CD4-positive, alpha-beta T cell treated with Interferon gamma for 1 hour (primary cell): Measurements from ENCODE around the gene CDK1.
"Not testable (repeated sequence)": the region's sequence is repeated elsewhere in the genome, so short reads cannot be mapped to it uniquely, and the experiment has no call there.

ENCODE experiments used
- DNase-seq: peaks from one replicate; pipeline ENCODE4 v3.0.0-alpha.2; 2020

CDK1 gene

GRCh38 chr10:60817398-60817805, 39.1 kb downstream of the CDK1 start:
- DNase-seq, result no peak

DNA sequence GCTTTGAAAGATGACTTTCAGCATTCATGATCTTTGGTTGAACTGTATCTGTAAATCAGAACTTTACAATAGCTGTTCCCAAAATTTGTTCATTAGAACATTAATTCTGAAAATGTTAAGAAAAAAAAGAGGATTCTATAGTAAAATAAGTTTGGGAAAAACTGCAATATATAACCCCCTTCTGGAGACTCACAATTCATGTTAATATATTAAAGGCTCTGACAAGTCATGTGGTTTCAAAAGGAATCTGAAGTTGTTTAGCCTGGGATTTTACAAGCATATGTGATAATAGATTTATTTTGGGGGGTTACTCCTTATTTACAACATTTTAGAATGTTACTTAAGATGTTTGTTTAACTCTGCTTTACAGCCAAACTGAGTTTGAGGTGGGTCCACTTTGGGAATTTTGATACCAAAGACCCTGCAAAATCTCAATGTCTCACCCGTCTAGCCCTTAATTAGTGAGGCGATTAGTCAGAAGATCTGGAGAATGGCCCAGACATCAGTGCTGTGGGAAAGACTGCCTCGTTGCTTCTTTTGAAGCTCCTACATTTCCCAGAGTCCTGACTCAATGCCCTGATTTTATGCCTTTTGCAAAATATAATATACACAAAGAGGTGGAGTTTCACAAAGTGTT, 40.0 kb downstream of the CDK1 start:
- DNase-seq, result no peak

DNA sequence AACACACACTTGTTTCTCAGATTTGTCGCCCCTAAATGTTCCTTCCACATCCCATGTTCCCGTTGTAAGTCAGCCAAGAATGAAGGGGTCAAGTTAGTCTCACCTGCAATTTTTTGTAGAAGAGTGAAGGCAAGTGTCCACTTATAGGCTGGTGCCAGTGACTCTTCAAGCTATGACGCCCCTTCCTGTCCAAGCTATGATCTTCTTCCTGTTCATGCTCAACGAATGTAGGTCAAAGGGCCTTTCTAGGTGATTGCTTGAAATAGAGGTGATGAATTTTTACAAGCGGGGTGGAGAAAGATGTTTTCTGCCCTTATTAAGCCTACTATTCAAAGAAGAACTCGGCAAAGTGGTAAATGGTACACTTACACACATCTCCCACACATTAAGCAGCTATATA, 41.0 kb downstream of the CDK1 start:
- no peak for DNase-seq

- no peak for DNase-seq
These were observed 41.9 kb downstream of the CDK1 start for GRCh38 chr10:60820093-60820754.

DNA sequence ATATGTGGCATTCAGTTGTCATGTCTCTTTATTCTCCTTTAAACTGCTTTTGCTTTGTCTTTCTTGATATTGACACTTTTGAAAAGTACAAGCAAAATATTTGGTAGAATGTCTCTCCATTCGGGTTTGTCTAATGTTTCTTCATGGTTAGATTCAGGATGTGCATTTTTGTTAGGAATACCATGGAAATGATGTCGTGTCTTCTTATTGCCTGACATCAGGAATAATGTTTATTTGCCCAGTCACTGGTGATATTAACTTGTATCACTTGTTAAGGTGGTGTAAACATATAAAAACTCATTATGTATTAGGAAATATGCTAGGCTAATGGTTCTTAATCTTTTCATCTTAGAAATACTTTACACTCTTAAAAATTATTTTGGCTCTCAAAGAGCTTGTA, 43.4 kb downstream of the CDK1 start:
- DNase-seq, result no peak

- DNase-seq, result no peak
These were observed 44.5 kb downstream of the CDK1 start for GRCh38 chr10:60822809-60823208.

- DNase-seq, result no peak
These were observed 45.0 kb downstream of the CDK1 start for GRCh38 chr10:60823324-60823723.

- no peak for DNase-seq
These were observed 47.2 kb downstream of the CDK1 start for GRCh38 chr10:60825520-60825919.

GRCh38 chr10:60827791-60828488, 49.7 kb downstream of the CDK1 start:
- DNase-seq, result no peak

- DNase-seq, result no peak
These were observed 50.2 kb downstream of the CDK1 start for GRCh38 chr10:60828489-60828852.

DNA sequence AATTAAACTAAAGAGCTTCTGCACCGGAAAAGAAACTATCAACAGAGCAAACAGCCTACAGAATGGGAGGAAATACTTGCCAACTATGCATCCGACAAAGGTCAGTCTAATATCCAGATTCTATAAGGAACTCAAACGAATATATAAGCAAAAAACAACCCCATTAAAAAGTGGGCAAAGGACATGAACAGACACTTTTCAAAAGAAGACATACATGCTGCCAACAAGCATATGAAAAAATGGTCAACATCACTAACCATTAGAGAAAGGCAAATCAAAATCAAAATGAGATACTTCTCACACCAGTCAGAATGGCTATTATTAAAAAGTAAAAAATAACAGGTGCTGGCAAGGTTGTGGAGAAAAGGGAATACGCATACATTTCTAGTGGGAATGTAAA, 53.9 kb downstream of the CDK1 start:
- not testable (repeated sequence) for DNase-seq

DNA sequence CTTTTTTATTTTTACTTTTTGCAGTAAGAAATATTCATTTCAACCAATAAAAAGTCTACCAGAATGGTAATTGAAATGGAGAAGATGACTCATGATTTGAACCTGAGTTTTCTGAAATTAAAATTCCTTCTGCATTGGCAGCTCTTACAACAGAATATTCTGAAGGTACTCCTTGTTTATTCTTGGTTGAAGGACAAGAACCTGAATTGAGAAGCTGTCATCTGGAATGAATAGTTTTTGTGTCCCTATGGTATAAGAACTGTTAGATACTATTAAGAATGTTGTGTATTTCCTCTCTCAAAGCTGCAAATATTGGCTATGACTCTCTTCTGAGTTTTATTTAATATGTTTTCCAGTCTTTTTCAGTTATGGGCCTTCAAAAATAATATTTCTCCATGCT, 56.1 kb downstream of the CDK1 start:
- DNase-seq, result no peak

- DNase-seq, result no peak
These were observed 56.8 kb downstream of the CDK1 start for GRCh38 chr10:60835049-60835448.

- not testable (repeated sequence) for DNase-seq
These were observed 62.9 kb downstream of the CDK1 start for GRCh38 chr10:60841227-60841626.

DNA sequence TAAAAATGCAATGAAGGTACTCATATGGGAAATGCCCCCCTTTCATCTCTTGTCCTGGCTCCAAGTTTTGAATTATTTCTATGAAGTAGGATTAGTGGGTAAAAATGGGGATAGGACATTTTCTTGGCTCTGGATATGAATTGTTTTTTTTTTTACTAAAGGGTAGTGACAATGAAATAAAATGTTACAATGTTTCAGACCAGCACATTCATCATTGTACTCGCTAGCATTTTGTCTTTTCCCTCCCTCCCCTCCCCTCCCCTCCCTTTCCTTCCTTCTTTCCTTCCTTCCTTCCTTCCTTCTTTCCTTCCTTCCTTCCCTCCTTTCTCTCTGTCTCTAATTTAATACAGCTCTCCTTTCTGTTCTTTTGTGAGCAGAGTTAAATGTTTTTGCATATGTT, 64.4 kb downstream of the CDK1 start:
- no peak for DNase-seq
